GM19452 (cell line): Measurements from ENCODE around the gene PBX2.
"Not testable (repeated sequence)": the region's sequence is repeated elsewhere in the genome, so short reads cannot be mapped to it uniquely, and the experiment has no call there.

Source experiments
- ATAC-seq: cut with Tn5 transposase; IDR thresholded peaks from one replicate; pipeline ENCODE4 v1.9.1; 2021; ENCODE audit not compliant: unreplicated experiment

PBX2 gene

GRCh38 chr6:32190054-32190851 is at the start of gene PBX2:
Gene PBX2, minus strand, starts transcription at chr6:32190202. Its CDS starts 287 bp downstream, at chr6:32189915.
- peak; percentile 47 for ATAC-seq

GRCh38 chr6:32239462-32239861 is 49.5 kb upstream of the PBX2 start:
- no peak for ATAC-seq

GRCh38 chr6:32234934-32235333 is 44.9 kb upstream of the PBX2 start:
- ATAC-seq, result no peak

- no peak for ATAC-seq
Measured at GRCh38 chr6:32226434-32226833, 36.4 kb upstream of the PBX2 start.

GRCh38 chr6:32224696-32225095 is 34.7 kb upstream of the PBX2 start:
- ATAC-seq, result no peak

- ATAC-seq, result no peak
Measured at GRCh38 chr6:32223258-32224235, 33.5 kb upstream of the PBX2 start, which contains the start of gene NOTCH4. Gene NOTCH4, minus strand, starts transcription at chr6:32224067. Its CDS starts 139 bp downstream, at chr6:32223928.

GRCh38 chr6:32222333-32223230 is 32.6 kb upstream of the PBX2 start:
- no peak for ATAC-seq

GRCh38 chr6:32220021-32220420 is 30.0 kb upstream of the PBX2 start:
- no peak for ATAC-seq

GRCh38 chr6:32218167-32218566 is 28.2 kb upstream of the PBX2 start:
- ATAC-seq, result no peak

- no peak for ATAC-seq
Measured at GRCh38 chr6:32216998-32217397, 27.0 kb upstream of the PBX2 start.

GRCh38 chr6:32216285-32216684 is 26.3 kb upstream of the PBX2 start:
- no peak for ATAC-seq

GRCh38 chr6:32215617-32216016 is 25.6 kb upstream of the PBX2 start:
- ATAC-seq, result no peak

- ATAC-seq, result no peak
Measured at GRCh38 chr6:32214126-32214525, 24.1 kb upstream of the PBX2 start.

GRCh38 chr6:32213649-32214048 is 23.6 kb upstream of the PBX2 start:
- ATAC-seq, result no peak

GRCh38 chr6:32212076-32212760 is 22.2 kb upstream of the PBX2 start:
- no peak for ATAC-seq

- not testable (repeated sequence) for ATAC-seq
Measured at GRCh38 chr6:32211432-32211831, 21.4 kb upstream of the PBX2 start.

- ATAC-seq, result no peak
Measured at GRCh38 chr6:32210191-32210601, 20.2 kb upstream of the PBX2 start.

- ATAC-seq, result no peak
Measured at GRCh38 chr6:32208996-32209395, 19.0 kb upstream of the PBX2 start.

GRCh38 chr6:32204268-32204715 is 14.3 kb upstream of the PBX2 start:
- ATAC-seq, result no peak
